ENCODE data around the gene ARID1A.
A peak's percentile ranks its signal among the peaks of the same experiment; 100 is the strongest.

ARID1A gene

GRCh38 chr1:26761217-26761616 is 65.4 kb downstream of the ARID1A start:
- no peak for DNase-seq (ENCODE audit: low spot score)

DNA sequence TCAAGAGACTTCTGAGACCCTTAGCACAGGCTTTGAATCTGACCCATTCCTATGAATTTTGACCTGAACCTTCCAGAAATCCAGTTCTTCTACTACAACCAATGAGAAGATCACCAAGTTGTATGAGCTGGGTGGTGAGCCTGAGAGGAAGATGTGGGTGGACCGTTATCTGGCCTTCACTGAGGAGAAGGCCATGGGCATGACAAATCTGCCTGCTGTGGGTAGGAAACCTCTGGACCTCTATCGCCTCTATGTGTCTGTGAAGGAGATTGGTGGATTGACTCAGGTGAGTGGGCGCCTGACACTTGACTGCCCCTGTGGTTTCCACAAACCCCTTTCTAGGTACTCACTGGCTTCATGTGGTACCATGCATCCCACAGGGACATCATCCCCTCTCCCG is 71.9 kb downstream of the ARID1A start:
- DNase-seq (ENCODE audit: low spot score): no peak

GRCh38 chr1:26768755-26769154 is 72.9 kb downstream of the ARID1A start:
- DNase-seq (ENCODE audit: low spot score): no peak

DNA sequence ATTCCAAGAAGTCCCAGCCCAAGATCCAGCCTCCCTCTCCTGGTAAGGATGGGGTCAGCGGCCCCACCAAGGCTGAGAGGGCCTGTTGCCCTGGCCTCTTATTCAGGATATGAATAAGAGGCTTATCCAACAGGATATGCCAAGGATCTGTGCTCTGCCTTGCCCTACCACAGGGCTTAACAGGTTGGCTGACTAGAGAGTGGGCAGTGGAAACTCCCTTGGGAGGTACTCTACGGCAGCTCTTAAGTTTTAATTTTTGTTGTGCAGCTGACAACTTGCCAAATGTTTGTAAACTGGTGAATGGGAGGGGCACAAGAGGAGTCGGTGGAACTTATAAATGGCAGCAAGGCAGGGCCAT is 75.4 kb downstream of the ARID1A start:
- no peak for DNase-seq (ENCODE audit: low spot score)

DNA sequence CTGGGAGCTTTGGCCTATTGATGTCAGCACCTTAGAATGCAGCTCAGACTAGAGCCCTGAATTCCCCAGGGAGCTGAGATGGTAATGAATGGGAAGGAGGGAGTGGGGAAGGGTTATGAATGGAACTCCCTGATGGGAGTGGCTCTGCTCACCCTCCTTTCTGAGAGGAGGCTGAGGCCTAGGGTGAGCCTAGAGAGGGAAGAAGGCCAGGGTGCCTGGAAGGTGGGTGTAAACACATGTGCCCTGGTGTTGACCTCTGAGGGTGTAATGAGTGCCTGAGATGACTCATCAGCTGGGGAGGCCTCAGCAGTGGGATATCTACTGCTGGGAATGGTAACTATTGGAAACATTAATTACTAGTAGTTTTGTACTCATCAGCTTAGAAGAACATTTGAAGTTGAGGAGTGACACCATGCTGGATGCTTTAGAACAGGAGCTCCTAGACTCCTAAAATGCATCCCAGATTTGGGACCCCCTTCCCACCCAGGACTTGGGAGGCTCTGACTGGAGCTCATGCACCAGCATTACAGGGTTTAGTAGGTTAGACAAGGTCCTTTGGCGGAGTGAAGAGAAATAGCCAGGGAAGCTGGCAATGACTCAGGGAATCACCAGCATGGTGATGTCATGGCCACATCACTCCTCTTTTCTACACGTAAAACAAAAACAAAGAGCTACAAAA is 76.0 kb downstream of the ARID1A start:
- DNase-seq (ENCODE audit: low spot score): no peak

DNA sequence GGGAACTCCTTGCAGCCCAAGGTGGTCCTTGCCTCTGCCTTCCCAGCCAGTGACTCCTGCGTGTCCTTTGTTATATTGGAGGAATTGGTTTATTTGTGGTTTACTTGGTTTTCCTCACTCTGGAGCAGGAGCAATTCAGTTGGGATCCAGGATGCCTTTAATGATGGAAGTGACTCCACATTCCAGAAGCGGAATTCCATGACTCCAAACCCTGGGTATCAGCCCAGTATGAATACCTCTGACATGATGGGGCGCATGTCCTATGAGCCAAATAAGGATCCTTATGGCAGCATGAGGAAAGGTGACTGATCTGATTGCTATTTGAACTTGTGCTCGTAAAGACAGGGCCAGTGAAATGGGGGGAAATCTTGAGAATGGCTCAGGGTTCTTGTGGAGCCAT is 76.9 kb downstream of the ARID1A start:
- no peak for DNase-seq (ENCODE audit: low spot score)

DNA sequence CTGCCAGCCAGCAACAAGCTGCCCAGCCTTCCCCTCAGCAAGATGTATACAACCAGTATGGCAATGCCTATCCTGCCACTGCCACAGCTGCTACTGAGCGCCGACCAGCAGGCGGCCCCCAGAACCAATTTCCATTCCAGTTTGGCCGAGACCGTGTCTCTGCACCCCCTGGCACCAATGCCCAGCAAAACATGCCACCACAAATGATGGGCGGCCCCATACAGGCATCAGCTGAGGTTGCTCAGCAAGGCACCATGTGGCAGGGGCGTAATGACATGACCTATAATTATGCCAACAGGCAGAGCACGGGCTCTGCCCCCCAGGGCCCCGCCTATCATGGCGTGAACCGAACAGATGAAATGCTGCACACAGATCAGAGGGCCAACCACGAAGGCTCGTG is 78.6 kb downstream of the ARID1A start:
- no peak for DNase-seq (ENCODE audit: low spot score)

GRCh38 chr1:26775666-26776065 is 79.9 kb downstream of the ARID1A start:
- DNase-seq (ENCODE audit: low spot score): no peak

- DNase-seq (ENCODE audit: low spot score): no peak
Observed at GRCh38 chr1:26779098-26779668, 83.4 kb downstream of the ARID1A start.

DNA sequence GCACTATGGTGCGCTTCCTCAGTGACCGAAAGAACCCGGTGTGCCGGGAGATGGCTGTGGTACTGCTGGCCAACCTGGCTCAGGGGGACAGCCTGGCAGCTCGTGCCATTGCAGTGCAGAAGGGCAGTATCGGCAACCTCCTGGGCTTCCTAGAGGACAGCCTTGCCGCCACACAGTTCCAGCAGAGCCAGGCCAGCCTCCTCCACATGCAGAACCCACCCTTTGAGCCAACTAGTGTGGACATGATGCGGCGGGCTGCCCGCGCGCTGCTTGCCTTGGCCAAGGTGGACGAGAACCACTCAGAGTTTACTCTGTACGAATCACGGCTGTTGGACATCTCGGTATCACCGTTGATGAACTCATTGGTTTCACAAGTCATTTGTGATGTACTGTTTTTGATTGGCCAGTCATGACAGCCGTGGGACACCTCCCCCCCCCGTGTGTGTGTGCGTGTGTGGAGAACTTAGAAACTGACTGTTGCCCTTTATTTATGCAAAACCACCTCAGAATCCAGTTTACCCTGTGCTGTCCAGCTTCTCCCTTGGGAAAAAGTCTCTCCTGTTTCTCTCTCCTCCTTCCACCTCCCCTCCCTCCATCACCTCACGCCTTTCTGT is 84.6 kb downstream of the ARID1A start:
- no peak for DNase-seq (ENCODE audit: low spot score)

GRCh38 chr1:26781206-26781825 is 85.5 kb downstream of the ARID1A start:
- DNase-seq (ENCODE audit: low spot score): no peak

DNA sequence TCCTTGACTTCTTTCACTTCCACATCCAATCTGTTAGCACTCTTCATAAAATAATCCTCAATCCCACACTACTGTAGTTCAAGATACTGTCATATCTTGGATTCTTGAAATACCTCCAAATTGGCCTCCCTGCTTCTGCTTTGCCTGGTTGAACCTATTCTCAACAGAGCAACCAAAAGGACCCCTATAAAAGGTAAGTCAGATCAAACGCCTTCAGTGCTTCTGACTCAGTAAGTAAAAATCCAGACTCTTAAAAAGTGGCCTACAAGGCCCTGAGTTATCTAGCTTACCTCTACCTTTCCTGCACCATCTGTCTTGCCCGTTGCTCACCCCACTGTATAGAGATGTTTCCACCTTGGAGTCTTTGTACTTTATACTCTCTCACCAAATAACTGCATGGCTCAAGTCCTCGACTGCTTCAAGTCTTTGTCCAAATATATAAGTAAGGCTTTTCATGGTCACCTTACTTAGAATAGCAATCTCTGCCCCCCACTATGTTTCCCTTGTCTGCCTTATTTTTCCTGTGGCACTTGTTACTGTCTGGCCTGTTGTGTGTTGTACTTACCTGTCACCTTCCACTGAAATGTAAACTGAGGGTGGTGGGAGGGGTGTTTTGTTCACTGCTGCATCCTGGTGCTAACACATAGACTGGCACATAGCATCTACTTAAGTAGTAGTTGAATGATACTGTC is 86.9 kb downstream of the ARID1A start:
- DNase-seq (ENCODE audit: low spot score): no peak

- DNase-seq (ENCODE audit: low spot score): no peak
Observed at GRCh38 chr1:26783646-26784022, 87.8 kb downstream of the ARID1A start.

DNA sequence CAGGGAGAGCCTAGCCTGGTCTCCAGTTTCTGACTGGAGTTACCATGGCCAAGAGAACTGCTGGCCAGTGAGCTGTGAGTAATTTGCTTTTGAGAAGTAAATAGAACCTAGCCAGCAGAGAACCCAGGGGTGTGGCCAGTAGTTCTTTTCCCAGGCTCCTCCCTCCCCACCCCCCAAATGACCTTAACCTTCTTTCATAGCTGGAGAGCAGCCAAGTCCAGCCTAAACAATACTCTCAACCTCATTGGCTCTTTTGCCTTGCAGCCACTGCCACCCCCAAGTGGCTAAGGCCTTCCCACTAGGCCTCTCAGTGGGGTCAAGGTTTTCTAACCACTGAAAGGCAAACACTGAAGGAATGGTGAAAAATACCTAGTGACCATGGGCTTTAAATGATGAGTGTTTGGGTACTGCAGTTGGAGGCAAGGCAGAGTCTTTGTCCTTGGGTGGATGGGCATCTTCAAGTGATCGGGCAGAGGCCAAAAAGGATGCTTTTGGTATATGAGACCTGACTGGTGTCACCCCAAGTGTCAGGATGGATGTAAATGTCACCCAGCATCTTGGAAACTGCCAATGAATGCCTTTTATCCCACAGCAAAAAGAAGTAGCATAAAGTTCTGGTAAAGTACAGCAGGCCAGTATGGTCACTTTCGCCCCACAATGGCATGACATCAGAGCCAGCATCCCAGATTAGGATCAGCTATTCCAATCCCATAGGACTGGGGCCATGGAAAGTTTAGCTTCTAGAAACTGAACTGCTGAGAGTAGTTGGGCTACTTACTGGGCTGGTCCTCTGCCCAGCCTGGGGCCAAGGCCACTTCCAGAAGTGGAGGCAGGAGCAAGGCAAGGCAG is 88.4 kb downstream of the ARID1A start:
- DNase-seq (ENCODE audit: low spot score): no peak

DNA sequence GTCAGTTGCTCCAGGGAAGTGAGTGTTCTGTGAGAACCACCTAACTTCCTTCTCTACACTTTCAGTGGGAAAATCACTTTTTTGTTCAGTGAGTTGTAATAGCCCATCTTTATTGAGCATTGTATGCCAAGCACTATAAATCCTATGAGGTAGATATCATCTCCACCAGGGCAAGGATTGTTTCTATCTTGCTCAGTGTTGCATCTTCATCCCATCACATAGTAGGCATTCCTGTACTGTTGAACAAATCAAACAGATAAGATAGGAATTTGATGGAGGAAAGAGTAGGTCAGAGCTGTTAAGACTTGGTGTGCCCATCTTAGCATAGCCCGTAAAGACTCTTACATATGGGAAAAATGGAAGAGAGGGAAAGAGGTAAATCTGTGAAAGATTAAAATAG is 89.1 kb downstream of the ARID1A start:
- DNase-seq (ENCODE audit: low spot score): no peak

DNA sequence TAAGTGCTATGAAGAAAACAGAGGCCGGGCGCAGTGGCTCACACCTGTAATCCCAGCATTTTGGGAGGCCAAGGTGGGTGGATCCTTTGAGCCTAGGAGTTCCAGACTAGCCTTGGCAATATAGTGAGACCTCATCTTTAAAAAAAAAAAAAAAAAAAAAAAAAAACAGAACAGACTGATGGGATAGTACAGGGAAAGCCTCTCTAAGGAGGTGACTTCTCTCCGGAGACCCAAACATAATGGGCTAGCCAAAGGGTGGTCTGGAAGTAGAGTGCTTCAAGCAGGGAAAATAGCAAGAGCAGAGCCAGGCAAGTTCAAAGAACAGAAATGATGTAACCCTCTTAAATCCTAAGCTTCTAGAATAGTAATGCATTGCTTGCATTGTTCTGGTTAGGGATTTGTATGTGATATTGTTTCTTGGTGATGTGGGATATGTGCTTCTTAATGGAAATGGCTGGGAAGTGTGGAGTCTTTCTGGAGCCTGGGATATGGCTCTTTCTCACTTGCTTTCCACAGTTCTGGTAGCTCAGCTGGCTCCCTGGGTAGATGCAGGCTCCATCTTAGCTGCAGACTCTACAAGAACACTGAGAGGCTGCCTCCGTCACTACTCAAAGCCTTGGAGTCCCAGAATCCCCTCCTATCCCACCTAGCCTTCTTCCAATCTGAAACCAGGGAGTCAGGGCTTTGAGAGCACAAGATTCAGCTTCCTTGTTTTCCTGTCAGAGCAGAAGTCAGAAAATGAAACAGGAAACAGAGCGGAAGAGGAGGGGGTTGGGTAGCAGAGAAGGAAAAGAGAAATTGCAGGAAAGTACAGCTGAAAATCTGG is 90.0 kb downstream of the ARID1A start:
- peak; percentile 37 for DNase-seq (ENCODE audit: low spot score)

- DNase-seq (ENCODE audit: low spot score): peak; percentile 63
Observed at GRCh38 chr1:26786437-26787380, 90.9 kb downstream of the ARID1A start.

DNA sequence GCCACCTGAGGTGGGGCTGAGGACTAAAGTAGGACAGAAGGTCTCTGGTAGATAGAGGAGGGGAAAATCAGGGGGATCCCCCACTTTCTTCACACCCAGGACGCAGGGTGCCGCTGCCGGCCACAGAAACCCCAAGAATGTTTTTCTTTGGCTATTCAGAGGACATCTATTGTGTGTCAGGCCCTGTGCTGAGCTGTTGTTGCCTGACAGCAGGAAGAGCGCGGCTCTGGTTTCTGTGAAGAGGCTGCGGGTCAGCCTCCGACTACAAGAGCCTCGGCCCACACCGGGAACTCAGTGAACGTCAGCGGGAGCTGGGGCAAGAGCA is 91.5 kb downstream of the ARID1A start:
- peak; percentile 57 for DNase-seq (ENCODE audit: low spot score)

GRCh38 chr1:26787706-26788514 is 92.1 kb downstream of the ARID1A start, which contains the start of gene PIGV:
Gene PIGV, plus strand, starts transcription at chr1:26787950. Its CDS starts 2,866 bp downstream, at chr1:26790816.
- peak; percentile 94 for DNase-seq (ENCODE audit: low spot score)
